Activated T-cell treated with anti-CD3 and anti-CD28 coated beads, Interleukin-2, amount 50 U/mL, for 24 hours (primary cell): ENCODE data around the gene RPL36.
"Not testable (repeated sequence)": the region's sequence is repeated elsewhere in the genome, so short reads cannot be mapped to it uniquely, and the experiment has no call there.

Experiments
- DNase-seq: peaks from one replicate; pipeline ENCODE4 v3.0.0-alpha.2; 2020
- H3K27ac Mint-ChIP-seq: 2 replicates; pipeline ENCODE4 v1.8.0; 2020; ENCODE audit warnings: mild to moderate bottlenecking, mixed read lengths
- H3K27me3 Mint-ChIP-seq: 2 replicates; pipeline ENCODE4 v1.8.0; 2020; ENCODE audit warnings: mixed read lengths
- H3K36me3 Mint-ChIP-seq: 2 replicates; pipeline ENCODE4 v1.8.0; 2020; ENCODE audit warnings: low read depth, mixed read lengths
- H3K4me1 Mint-ChIP-seq: 2 replicates; pipeline ENCODE4 v1.8.0; 2020; ENCODE audit warnings: low read depth, mixed read lengths
- H3K4me3 Mint-ChIP-seq: 2 replicates; pipeline ENCODE4 v1.8.0; 2020; ENCODE audit warnings: mild to moderate bottlenecking, moderate library complexity, mixed read lengths
- H3K9me3 Mint-ChIP-seq: 2 replicates; pipeline ENCODE4 v1.8.0; 2020; ENCODE audit warnings: mixed read lengths

RPL36 gene

GRCh38 chr19:5718037-5718578, 28.0 kb downstream of the RPL36 start:
- peak; percentile 74 for DNase-seq
- peaks cover 60% of the 10 kb centered on the region for H3K36me3 Mint-ChIP-seq
- H3K27ac Mint-ChIP-seq = peak overlapping the region; percentile 100
- peak overlapping the region; percentile 97 for H3K4me3 Mint-ChIP-seq
- peaks cover 35% of the 10 kb centered on the region for H3K4me1 Mint-ChIP-seq
- H3K27me3 Mint-ChIP-seq = no peaks in the 10 kb centered on the region
- no peaks in the 10 kb centered on the region for H3K9me3 Mint-ChIP-seq

- Mint-ChIP-seq H3K4me3 (peak overlapping the region; percentile 97), H3K27me3 (no peaks in the 10 kb centered on the region), H3K4me1 (peaks cover 35% of the 10 kb centered on the region), H3K27ac (peak overlapping the region; percentile 100), H3K36me3 (peaks cover 54% of the 10 kb centered on the region), H3K9me3 (no peaks in the 10 kb centered on the region)
- peak; percentile 56 for DNase-seq
These were observed 28.6 kb downstream of the RPL36 start for GRCh38 chr19:5718579-5719273.

DNA sequence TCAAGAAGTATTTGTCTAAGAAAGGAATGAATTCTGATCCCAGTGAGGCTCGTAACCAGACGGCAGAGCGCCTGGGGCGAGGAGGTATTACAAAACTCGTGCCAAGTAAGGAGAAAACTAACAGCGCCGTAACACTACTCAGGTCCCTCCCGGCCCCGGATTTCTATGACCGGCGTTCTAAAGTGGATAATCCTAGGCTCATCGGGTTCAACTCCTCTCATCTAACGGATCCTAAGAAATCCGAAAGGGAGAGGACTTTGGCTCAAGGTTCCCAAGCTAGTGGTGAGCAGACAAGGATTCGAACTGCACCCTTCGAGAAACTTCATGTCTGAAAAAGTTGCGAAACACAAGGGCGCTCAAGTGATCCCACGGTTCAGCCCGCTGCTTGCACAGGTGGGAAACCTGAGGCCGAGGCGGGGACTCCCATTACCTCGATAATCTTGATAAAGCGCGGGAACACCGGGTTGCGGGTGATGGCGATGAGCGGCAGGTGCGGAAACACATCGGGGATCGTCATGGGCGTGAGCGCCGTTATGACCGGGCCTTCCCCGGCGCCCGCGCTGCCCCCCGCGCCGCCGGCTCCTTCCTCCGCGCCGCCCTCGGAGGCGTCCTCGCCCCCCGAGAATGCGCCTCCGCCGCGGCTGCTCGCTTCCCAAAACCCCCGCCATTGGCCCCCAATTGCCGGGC, 29.3 kb downstream of the RPL36 start:
- no peak for DNase-seq
- Mint-ChIP-seq H3K4me1 (peaks cover 32% of the 10 kb centered on the region), H3K9me3 (no peaks in the 10 kb centered on the region)

GRCh38 chr19:5719961-5720790, 30.1 kb downstream of the RPL36 start, which contains the start of the genes CATSPERD and LONP1:
CATSPERD (plus strand) TSS chr19:5720637; CDS start chr19:5720738, 101 bp downstream.
LONP1 (minus strand) TSS chr19:5720146; CDS start chr19:5720132, 14 bp downstream.
- Mint-ChIP-seq H3K27ac (peak within 1 kb of the TSS; percentile 100), H3K27me3 (no peaks in the 10 kb centered on the region), H3K4me3 (peak within 1 kb of the TSS; percentile 97), H3K9me3 (no peaks in the 10 kb centered on the region), H3K36me3 (peaks cover 42% of the 10 kb centered on the region), H3K4me1 (peaks cover 32% of the 10 kb centered on the region)
- DNase-seq = peak; percentile 97

More for the DNA sequence above, 29.3 kb downstream of the RPL36 start:
- H3K4me3 Mint-ChIP-seq = peak overlapping the region; percentile 97
- peak overlapping the region; percentile 100 for H3K27ac Mint-ChIP-seq
- no peaks in the 10 kb centered on the region for H3K27me3 Mint-ChIP-seq
- peaks cover 47% of the 10 kb centered on the region for H3K36me3 Mint-ChIP-seq

DNA sequence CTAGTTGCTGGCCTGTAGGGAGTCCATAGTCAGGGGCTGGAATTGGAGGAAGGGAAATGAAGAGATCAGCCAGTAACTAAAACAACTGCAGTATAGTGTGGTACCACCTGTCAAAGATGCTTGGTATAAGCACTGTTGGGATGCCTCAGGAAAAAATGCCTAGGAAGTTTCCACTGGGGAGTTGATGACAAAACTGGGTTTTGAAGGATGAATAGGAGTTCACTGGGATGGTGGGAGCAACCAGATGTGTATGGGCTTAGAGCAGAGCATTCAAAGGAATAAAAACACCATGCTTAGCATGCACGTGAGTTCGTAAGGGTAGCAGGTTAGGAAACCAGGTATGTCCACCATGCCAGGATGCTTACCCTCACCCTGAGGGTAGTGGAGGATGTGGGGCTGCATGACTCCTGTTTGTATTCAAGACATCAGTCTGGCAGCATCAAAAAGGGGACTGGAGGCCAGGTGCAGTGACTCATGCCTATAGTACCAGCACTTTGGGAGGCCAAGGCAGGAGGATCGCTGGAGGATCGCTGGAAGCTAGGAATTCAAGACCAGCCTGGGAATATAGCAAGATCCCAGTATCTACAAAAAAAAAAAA, 37.5 kb downstream of the RPL36 start:
- Mint-ChIP-seq H3K36me3 (no peaks in the 10 kb centered on the region), H3K27ac (no peak overlapping the region), H3K4me1 (no peaks in the 10 kb centered on the region), H3K4me3 (no peak overlapping the region), H3K9me3 (no peaks in the 10 kb centered on the region), H3K27me3 (no peaks in the 10 kb centered on the region)
- DNase-seq = no peak

DNA sequence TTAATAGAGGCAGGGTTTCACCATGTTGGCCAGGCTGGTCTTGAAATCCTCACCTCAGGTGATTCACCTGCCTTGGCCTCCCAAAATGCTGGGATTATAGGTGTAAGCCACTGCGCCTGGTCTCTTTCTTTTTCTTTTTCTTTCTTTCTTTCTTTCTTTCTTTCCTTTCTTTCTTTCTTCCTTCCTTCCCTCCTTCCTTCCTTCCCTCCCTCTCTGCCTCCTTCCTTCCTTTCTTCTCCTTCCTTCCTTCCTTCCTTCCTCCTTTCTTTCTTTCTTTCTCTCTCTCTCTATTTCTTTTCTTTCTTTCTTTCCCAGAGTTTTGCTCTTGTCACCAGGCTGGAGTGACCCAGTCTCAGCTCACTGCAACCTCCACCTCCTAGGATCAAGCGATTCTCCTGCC, 43.1 kb downstream of the RPL36 start:
- not testable (repeated sequence) for H3K27me3 Mint-ChIP-seq, H3K9me3 Mint-ChIP-seq, DNase-seq, H3K4me1 Mint-ChIP-seq, H3K36me3 Mint-ChIP-seq, H3K4me3 Mint-ChIP-seq, H3K27ac Mint-ChIP-seq

DNA sequence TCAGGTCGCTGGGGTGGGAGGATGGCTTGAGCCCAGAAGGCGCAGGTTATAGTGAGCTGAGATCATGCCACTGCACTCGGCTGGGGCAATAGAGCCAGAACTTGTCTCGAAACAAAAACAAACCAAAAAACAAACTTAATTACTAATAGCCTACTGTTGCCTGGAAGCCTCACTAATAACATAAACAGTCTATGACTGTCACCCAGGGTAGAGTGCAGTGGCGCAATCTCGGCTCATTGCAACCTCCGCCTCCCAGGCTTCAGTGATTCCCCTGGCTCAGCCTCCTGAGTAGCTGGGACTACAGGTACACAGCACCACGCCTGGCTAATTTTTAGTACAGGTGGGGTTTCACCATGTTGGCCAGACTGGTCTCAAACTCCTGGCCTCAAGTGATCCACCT, 48.3 kb downstream of the RPL36 start:
- no peaks in the 10 kb centered on the region for H3K9me3 Mint-ChIP-seq
- H3K27ac Mint-ChIP-seq = no peak overlapping the region
- no peak overlapping the region for H3K4me3 Mint-ChIP-seq
- H3K4me1 Mint-ChIP-seq = no peaks in the 10 kb centered on the region
- no peaks in the 10 kb centered on the region for H3K36me3 Mint-ChIP-seq
- DNase-seq = no peak
- peaks cover 3% of the 10 kb centered on the region for H3K27me3 Mint-ChIP-seq
